ENCODE data around the gene LUC7L3. TPM values are rescaled to one million over a fixed set of nuclear protein-coding genes. Genes with fewer than 3 reads are reported as not detected.
A peak's percentile ranks its signal among the peaks of the same experiment; 100 is the strongest.

LUC7L3 gene
- total and polyA plus RNA-seq, 2 of the 13 experiments (the other 11 are each of a cell fraction or from before 2014, with no cell fraction given), result 108 to 120 TPM

DNA sequence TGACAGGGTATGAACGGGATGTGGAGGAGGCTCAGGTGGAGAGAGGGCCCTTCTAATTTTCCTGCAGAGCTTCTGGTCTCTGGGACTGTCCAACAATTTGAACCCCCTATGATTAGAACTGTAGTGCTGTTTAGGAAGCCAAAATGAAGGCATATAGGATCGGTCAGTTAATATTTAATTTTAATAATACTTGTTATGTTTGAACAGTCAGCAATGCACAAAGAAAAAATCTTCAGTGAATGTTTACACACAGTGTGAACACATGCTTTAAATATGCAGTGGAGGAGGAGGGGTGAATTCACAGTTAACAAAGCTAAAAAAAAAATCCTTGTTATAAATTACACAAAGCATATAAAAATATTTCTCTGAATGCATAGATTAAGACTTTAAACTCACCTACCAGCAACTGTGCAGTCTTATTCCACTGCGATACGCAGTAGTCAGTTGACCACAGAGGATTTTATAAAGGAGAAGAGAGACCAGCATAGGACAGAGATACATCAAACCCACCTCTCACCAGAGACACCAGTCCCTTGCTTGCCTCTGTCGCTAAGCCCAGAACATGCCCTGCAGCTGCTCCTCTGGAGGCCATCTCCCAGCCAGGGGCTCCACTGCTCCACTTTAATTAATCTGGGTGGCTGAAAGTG, 26.2 kb upstream of the LUC7L3 start (continued):
- TF ChIP-seq, protein P1, sequence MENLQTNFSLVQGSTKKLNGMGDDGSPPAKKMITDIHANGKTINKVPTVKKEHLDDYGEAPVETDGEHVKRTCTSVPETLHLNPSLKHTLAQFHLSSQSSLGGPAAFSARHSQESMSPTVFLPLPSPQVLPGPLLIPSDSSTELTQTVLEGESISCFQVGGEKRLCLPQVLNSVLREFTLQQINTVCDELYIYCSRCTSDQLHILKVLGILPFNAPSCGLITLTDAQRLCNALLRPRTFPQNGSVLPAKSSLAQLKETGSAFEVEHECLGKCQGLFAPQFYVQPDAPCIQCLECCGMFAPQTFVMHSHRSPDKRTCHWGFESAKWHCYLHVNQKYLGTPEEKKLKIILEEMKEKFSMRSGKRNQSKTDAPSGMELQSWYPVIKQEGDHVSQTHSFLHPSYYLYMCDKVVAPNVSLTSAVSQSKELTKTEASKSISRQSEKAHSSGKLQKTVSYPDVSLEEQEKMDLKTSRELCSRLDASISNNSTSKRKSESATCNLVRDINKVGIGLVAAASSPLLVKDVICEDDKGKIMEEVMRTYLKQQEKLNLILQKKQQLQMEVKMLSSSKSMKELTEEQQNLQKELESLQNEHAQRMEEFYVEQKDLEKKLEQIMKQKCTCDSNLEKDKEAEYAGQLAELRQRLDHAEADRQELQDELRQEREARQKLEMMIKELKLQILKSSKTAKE (CRISPR knock-in tag; IDR thresholded peaks at IDR 0.05; ENCODE audit: borderline replicate concordance), result no peak
- TF ChIP-seq TP53 (CRISPR knock-in tag; conservative IDR thresholded peaks at IDR 0.05) (no peak), CHCHD3 (CRISPR knock-in tag; IDR thresholded peaks at IDR 0.05) (no peak), NFAT5 (CRISPR knock-in tag; IDR thresholded peaks at IDR 0.05) (no peak), SIN3A (IDR thresholded peaks at IDR 0.05; ENCODE audit: borderline replicate concordance, low read depth, low read length) (0 out of 2 replicates have a peak, but pooled peaks have one; percentile 26), CBX2 (IDR thresholded peaks at IDR 0.05; ENCODE audit: low read depth, low read length) (no peak), CBX2 (CRISPR knock-in tag; IDR thresholded peaks at IDR 0.05; ENCODE audit: low read depth) (no peak), ZSCAN31 (CRISPR knock-in tag; IDR thresholded peaks at IDR 0.05; ENCODE audit: low read depth) (no peak), PTBP1 (IDR thresholded peaks at IDR 0.05; ENCODE audit: low read depth, low read length, poor library complexity, severe bottlenecking) (no peak), ZNF607 (CRISPR knock-in tag; IDR thresholded peaks at IDR 0.05; ENCODE audit: borderline replicate concordance) (no peak), ZNF841 (CRISPR knock-in tag; IDR thresholded peaks at IDR 0.05; ENCODE audit: borderline replicate concordance) (no peak), CSRNP1 (CRISPR knock-in tag; IDR thresholded peaks at IDR 0.05) (0 out of 2 replicates have a peak, but pooled peaks have one; percentile 21), PCBP2 (optimal IDR thresholded peaks at IDR 0.05; ENCODE audit: low read depth, low read length, poor library complexity, severe bottlenecking) (no peak), KMT2A (CRISPR knock-in tag; IDR thresholded peaks at IDR 0.05) (no peak), SP5 (CRISPR knock-in tag; IDR thresholded peaks at IDR 0.05; ENCODE audit: borderline replicate concordance, low read depth) (peak; percentile 49; the same call in 1 of the 2 replicates), ZBTB14 (CRISPR knock-in tag; IDR thresholded peaks at IDR 0.05) (no peak), TEAD3 (CRISPR knock-in tag; optimal IDR thresholded peaks at IDR 0.05; ENCODE audit: borderline replicate concordance) (peak; percentile 88), ZNF777 (CRISPR knock-in tag; IDR thresholded peaks at IDR 0.05) (no peak; the same call in 1 of the 2 replicates), ELF1 (CRISPR knock-in tag; IDR thresholded peaks at IDR 0.05) (no peak), ZNF251 (CRISPR knock-in tag; IDR thresholded peaks at IDR 0.05) (0 out of 2 replicates have a peak, but pooled peaks have one; percentile 30)
